ENCODE results near the gene KDM3A.

The KDM3A gene

DNA sequence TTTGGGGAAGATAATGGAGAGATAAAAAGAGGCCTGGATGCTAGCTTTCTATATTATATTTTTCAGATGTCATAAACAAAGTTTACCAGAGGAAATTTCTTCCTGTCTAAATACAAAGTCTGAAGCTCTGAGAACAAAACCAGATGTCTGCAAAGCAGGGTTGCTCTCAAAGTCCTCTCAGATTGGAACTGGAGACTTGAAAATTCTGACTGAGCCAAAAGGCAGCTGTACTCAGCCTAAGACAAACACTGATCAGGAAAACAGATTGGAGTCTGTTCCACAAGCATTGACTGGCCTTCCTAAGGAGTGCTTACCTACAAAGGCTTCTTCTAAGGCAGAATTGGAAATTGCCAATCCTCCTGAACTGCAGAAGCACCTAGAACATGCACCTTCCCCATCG lies 25.1 kb downstream of the KDM3A start:
- TF ChIP-seq, protein P1, sequence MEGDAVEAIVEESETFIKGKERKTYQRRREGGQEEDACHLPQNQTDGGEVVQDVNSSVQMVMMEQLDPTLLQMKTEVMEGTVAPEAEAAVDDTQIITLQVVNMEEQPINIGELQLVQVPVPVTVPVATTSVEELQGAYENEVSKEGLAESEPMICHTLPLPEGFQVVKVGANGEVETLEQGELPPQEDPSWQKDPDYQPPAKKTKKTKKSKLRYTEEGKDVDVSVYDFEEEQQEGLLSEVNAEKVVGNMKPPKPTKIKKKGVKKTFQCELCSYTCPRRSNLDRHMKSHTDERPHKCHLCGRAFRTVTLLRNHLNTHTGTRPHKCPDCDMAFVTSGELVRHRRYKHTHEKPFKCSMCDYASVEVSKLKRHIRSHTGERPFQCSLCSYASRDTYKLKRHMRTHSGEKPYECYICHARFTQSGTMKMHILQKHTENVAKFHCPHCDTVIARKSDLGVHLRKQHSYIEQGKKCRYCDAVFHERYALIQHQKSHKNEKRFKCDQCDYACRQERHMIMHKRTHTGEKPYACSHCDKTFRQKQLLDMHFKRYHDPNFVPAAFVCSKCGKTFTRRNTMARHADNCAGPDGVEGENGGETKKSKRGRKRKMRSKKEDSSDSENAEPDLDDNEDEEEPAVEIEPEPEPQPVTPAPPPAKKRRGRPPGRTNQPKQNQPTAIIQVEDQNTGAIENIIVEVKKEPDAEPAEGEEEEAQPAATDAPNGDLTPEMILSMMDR (conservative IDR thresholded peaks at IDR 0.05; ENCODE audit: low read depth), result no peak
- ChIA-PET POLR2A (ENCODE audit: low non-redundant PET) (no interaction called here), CTCF (no interaction called here)
- H3K27ac ChIP-seq, result no peak overlapping the region
- no peak for DNase-seq (ENCODE audit: low spot score)

DNA sequence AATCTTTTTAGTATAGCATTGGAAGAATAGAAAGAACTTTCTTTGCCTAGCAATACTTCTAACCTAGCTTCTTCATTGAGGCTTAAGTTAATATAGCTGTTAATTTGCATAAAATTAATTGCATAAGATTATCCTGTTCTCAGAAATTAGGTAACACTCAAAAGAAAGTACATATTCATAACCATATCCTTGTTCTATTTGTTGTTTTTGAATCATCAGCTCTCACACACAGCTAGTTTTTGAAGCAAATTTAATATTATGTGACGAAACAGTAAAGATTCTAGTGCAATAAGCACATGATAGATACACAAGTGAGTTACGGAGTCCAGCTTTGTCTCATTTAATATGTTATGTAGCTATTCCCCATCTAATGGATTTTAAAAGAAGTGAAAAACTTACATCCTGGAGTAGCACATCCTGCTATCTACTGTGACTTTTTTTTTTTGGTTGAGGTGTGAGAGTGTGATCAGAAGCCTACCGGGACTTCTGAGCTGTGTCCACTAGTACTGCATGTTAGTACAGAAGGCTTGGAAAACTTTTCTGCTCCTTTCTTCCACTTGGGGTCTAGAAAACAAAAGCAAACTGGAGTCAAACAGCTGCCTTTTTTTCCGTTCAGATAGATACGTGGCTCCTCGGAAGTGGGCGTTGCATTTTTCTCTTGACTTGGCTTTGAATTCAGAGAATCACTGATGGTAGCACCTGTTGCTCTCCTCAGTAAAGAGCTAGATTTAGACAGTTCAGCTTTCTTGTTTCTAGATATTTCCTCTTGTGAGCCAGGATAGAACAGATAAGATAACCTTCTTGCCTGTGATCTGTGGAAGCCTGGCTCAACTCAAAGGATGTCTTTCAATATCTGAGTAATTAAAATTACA lies 27.2 kb downstream of the KDM3A start:
- CTCF ChIA-PET, result interaction anchor here (0.6 kb wide), 1 partner anchor 11 kb away, joined by 4 read pairs; no protein-coding TSS in a partner anchor

DNA sequence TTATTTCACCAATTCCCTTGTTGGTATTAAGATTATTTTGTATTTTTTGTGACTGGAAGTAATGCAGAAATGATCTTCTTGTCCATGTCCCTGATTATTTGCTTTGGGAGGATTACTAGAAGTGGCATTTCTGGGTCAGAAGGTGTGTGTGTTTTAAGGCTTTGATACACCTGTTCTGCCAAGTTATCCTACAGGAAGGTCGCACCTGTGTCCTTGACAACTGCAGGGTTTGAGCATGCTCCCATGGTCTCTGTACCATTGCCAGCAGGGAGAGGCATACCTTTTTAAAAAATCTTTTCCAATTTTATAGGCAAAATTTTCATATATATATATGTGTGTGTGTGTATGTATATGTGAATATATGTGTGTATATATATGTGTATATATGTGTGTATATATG lies 29.7 kb downstream of the KDM3A start:
- POLR2A ChIA-PET (ENCODE audit: low non-redundant PET), result no interaction called here
- no peak for DNase-seq (ENCODE audit: low spot score)
- TF ChIP-seq, protein P1 (conservative IDR thresholded peaks at IDR 0.05; ENCODE audit: low read depth), result no peak
- no peak overlapping the region for H3K27ac ChIP-seq
- CTCF ChIA-PET, result interaction anchor here (0.6 kb wide), 1 partner anchor 168 kb away, joined by 8 read pairs; no protein-coding TSS in a partner anchor

More for the DNA sequence above, 27.2 kb downstream of the KDM3A start:
- POLR2A ChIA-PET (ENCODE audit: low non-redundant PET), result no interaction called here
- DNase-seq (ENCODE audit: low spot score), result no peak
- TF ChIP-seq, protein P1 (conservative IDR thresholded peaks at IDR 0.05; ENCODE audit: low read depth), result no peak
- H3K27ac ChIP-seq, result no peak overlapping the region

DNA sequence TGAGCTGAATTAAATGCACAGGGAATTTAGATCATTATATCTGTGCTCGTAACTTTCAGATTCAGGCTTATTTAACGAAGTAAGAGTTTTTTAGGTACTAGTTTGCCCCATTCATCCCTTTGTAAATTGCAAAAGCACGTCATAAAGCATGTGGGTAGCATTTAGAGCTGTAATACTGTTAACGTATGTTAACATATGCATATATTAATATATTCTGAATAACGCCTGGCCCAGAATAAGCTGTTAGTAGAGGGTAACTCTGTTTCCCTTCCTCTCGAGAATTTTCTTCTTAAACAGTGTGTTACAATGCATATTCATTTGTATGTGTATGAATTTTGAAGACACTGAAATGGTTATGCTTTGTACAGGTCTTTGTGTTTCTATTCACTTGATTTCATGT lies 30.5 kb downstream of the KDM3A start:
- no peak overlapping the region for H3K27ac ChIP-seq
- TF ChIP-seq, protein P1 (conservative IDR thresholded peaks at IDR 0.05; ENCODE audit: low read depth), result no peak
- no peak for DNase-seq (ENCODE audit: low spot score)
- ChIA-PET CTCF (interaction anchor here (0.6 kb wide), 1 partner anchor 173 kb away, joined by 3 read pairs; no protein-coding TSS in a partner anchor), POLR2A (ENCODE audit: low non-redundant PET) (no interaction called here)

DNA sequence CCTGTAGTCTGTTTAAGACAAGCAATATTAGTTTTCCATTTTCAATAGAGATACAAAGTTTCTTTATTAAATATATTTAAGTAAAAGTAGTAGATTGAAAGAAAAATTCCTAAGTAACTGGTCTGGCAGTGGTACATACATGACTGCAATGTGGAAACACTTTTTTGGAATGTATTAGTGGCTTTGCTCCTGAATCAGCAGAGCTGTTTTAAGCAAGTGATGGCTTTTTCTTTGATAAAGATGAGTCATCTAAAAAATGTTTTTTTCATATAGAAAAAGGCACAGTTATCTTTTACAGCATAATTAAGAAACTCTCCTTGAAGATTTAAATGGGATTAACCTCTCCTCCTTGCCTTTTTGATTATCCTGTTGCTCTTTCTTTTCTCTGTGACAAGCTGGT lies 34.9 kb downstream of the KDM3A start:
- no peak overlapping the region for H3K27ac ChIP-seq
- DNase-seq (ENCODE audit: low spot score), result no peak
- POLR2A ChIA-PET (ENCODE audit: low non-redundant PET), result no interaction called here
- CTCF ChIA-PET, result interaction anchor here (0.6 kb wide), 1 partner anchor 80 kb away, joined by 3 read pairs; no protein-coding TSS in a partner anchor
- TF ChIP-seq, protein P1 (conservative IDR thresholded peaks at IDR 0.05; ENCODE audit: low read depth), result no peak

DNA sequence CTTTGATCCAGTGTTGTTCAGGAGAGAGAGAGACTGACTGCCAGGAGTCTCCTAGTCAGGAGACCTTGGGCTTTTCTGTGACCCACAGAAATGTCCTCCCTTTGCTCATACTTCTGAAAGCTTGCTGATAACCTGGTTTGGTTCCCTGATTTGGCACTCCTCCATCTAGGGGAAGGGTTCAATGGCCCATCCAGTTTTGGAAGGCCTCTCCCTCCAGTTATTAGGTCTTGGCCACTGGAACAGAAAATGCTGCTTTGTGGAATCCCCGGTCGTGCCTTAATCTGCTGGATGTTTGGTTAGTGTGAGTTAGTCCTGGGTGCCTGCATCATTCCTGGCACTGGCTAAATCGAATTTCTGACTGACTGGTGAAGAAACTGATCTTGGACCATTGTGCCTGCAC lies 35.7 kb downstream of the KDM3A start:
- ChIA-PET CTCF (no interaction called here), POLR2A (ENCODE audit: low non-redundant PET) (no interaction called here)
- TF ChIP-seq, protein P1 (conservative IDR thresholded peaks at IDR 0.05; ENCODE audit: low read depth), result no peak
- no peak overlapping the region for H3K27ac ChIP-seq
- no peak for DNase-seq (ENCODE audit: low spot score)

Measured in RWPE1 (cell line).